ENCODE data around the gene PREB.

The PREB gene

GRCh38 chr2:27083410-27084296, 50.8 kb downstream of the PREB start:
- DNase-seq (ENCODE audit: low read depth, low spot score): no peak

DNA sequence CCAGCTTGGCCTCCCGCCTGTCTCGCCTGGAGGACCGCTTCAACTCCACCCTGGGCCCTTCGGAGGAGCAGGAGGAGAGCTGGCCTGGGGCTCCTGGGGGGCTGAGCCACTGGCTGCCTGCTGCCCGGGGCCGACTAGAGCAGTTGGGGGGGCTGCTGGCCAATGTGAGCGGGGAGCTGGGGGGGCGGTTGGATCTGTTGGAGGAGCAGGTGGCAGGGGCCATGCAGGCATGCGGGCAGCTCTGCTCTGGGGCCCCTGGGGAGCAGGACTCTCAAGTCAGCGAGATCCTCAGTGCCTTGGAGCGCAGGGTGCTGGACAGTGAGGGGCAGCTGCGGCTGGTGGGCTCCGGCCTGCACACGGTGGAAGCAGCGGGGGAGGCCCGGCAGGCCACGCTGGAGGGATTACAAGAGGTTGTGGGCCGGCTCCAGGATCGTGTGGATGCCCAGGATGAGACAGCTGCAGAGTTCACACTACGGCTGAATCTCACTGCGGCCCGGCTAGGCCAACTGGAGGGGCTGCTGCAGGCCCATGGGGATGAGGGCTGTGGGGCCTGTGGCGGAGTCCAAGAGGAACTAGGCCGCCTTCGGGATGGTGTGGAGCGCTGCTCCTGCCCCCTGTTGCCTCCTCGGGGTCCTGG, 51.5 kb downstream of the PREB start:
- DNase-seq (ENCODE audit: low read depth, low spot score): no peak

GRCh38 chr2:27081984-27082772, 52.3 kb downstream of the PREB start:
- DNase-seq (ENCODE audit: low read depth, low spot score): no peak
